Measurements from ENCODE around the gene PLD4.
A peak's percentile ranks its signal among the peaks of the same experiment; 100 is the strongest.

Gene PLD4

DNA sequence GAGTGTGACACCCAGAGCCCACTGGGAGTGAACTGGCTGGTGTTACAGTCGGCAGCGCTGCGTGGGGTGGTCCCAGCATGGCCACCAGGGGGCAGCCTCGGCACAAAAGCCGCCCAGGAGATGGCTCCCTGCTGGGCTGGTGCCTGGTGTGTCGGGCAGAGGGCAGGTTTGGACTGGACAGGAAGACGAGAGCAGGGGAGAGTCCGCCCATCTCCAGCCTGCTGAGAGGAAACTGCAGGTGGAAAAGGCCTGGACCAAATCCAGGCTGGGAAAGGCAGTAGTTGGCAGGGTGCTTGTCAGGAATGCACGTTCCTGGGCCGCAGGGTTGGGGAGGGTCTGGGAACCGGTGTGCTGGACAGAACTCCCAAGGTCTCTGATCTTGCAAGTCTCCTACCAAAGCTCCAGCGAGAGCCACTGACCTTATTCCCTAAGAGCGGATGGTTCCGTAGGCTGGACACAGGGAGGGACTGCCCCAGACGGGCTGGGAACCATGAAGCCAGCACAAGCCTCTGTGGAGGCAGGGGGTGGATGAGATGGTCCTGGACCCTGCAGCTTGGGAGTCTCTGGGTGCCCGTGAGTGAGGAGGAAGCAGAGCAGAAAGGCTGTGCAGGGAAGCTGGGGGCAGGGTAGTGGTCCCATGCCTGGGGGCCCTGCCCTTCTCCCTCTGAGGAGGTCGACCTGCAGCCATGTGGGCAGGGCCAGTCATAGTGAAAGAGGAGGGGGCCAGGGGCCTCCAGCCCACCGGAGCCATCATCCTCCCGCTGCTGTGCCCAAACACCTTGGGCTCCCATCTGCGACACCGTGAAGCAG is 51.7 kb downstream of the PLD4 start:
- DNase-seq = peak; percentile 87

DNA sequence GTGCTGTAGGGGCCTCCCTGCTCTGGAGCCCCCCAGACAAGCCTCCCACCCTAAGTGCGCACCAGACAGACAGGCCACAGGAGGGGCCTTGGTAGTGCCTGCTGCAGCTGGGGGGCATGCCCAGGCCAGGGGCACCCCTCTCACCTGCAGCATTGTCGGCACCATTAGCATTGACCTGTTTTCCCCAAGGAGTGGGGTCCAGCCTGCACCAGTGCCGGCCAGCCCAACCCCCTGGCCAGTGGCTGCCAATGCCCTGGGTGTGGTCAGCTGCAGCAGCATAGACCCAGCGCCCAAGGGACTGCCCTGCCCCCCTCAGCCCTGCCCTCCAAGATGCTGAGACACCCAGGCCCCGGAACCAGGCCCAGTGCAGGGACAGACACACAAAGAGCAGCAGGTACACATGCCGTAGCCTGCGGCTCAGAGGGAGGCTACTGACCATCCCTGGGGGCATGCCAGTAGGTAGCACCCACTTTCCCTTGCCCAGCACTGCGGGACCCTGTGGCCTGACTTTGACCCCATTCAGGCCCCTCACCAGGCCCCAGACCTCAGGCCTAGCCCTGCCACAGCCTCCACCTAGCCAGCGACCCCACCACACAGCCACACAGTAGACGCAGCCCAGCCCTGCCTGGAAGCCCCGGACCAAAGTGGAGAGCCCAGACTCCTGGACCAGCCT is 52.5 kb downstream of the PLD4 start:
- DNase-seq = no peak

DNA sequence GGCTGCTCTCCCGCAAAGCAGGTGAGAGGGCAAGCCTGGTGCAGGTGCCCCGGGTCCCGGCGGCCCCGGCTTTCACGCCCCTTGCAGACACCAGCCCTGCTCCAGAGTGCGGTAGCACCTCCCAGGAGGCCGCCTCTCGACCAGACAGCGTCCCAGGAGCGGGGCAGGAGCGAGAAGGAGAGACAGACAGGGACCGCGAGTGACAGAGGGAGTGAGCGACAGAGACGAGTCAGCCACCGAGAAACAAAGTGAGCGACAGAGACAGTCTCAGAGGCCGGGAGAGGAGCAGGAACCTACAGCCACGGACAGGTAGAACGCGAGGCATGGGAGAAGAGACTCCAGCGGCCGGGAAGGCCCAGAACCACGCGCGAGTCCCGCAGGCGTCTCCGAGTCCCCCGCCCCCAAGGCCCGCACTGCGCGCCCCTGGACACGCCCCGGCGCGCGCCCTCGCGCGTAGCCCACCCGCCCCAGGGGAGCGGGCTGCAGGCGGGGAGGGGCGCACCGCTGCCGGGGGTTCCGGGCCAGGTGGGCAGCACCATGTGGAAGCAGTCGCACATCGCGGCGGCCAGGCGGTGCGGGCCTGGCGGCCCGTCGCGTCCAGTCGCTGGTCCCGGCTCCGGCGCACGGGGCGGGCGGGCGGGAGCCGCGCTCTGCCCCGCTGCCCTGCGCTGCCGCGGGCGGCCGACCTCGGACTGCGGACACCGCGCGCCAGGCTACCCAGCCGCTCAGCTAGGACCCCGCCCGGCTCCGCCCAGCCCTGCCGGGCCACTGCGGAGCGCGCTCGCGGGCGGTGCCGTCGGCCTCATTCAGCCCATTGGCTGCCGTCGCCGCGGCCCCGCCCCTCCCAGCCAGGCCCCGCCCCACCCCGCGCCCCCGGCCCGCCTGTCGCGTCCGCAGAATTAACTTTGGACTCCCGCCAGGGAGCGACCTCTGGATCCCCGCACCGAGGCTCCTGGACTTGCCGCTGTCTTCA is 53.3 kb downstream of the PLD4 start, which contains the start of gene AHNAK2:
Gene AHNAK2 (minus strand): TSS at position 694 of the 973 bp plus-strand sequence. CDS start 137 bp downstream, at position 557.
- peak; percentile 65 to 83 for DNase-seq

DNA sequence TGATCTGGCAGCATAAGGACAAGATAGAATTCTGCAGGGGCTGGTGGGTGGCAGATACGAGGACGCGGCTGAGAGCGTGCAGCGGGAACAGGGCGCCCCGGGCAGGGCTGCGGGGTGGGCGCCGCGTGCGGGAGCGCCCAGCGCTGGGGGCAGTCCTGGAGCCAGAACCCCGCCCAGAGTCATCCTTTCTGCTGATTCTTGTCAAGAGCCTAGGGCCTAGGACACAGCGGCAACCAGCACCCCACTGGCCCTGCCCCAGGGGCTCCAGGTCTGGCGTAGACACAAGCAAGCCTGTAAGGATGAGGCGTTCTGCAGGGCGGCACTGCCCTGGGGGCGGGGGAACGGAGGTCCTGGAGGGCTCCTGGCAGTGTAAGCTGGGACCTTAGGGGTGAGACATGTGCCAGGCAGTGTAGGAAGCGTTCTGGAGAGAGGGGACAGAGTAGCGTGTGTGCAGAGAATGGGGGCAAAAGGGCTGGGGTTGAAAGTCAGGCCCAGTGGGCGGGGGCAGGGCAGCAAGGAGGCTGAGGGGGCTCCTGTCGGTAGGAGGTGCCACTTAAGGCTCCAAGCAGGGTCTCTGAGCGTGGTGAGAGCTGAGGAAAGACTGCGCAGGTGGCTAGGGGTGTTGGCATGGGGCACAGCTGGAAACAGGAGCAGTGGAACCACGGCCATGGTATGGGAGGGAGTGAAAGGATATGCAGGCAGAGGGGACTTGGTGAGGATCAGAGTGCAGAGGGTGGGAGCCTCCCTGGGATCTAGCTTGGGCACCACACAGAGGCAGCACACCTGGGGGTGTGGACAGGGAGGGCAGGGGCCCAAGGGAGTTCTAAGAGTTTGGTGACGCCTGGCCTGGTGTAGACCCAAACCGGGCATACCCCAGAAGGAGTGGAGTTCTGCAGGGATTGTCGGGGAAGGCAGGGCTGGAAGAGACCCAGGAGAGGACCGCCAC is 54.3 kb downstream of the PLD4 start:
- no peak for DNase-seq

DNA sequence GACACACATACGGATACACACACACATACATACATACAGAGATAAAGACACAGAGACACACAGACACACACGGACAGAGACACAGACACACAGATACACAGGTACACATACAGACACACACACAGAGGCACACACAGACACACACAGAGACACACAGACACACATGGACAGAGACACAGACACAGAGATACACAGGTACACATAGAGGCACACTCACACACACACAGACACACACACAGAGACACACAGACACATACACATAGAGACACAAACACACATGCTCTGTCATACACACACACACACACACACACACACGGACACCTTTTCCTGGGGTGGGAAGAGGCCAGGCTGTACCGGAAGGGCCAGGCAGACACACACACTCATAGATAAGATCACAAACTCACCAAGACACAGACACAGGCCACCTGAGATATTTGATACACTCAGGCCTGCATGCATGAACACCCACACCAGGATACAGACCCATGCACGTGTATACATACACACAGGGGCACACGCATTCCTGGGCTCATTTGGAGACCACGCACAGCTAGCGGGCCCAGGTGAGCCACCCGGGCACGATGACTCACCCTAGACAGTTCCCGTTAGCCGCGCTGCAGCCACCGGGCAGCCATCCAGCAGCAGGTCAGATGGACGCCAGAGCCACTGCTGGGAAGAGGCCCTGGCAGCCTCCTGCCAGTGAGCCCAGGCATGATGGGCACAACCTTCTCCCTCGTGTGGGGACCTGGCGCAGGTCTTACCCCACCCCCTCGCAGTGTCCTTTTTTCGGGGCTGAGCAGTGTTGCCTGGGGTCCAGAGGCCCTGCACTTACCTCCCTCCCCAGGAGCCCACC is 55.3 kb downstream of the PLD4 start:
- DNase-seq = no peak

DNA sequence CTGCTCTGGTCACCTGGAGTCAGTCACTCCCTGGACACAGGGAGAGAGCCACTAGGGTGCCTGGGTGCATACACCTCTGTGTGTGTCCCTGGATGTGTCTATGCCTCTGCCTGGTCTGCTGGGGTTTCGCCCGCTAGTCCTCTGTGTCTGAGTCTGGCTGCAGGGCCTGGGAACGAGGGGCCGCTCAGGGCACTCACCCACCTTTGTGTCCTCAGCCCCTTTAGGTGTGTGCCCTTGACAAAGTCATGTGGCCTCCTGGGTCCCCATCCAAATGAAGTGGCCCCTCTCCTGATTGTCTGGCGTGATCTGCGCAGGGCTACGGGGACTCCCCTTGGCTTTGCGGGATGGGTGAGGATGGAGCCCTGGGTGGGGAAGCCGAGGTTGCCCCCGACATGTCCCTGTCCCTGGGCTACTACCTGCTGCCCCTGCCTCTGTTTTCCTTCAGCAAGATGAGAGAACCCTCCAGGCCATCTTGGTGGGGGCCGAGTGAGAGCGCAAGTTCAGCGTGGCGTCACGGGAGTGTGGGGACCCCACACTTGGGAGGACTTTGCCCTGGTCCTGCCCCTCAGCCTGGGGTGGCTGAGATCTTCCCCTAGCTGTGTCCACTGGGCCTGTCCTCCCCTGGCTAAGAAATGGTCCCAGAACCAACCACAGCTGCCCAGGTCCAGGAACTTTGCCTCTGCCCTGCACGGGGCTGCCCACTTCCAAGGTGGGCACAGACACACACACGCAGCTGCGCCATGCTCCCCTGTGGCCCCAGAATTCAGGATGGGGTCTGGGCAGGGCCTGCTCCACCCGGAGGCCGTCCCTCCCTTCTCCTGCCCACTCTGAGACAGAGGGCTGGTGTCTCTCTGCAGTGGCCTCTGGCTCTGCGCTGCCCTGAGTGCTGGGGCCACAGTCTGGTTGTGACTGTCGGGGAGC is 56.2 kb downstream of the PLD4 start:
- no peak for DNase-seq

DNA sequence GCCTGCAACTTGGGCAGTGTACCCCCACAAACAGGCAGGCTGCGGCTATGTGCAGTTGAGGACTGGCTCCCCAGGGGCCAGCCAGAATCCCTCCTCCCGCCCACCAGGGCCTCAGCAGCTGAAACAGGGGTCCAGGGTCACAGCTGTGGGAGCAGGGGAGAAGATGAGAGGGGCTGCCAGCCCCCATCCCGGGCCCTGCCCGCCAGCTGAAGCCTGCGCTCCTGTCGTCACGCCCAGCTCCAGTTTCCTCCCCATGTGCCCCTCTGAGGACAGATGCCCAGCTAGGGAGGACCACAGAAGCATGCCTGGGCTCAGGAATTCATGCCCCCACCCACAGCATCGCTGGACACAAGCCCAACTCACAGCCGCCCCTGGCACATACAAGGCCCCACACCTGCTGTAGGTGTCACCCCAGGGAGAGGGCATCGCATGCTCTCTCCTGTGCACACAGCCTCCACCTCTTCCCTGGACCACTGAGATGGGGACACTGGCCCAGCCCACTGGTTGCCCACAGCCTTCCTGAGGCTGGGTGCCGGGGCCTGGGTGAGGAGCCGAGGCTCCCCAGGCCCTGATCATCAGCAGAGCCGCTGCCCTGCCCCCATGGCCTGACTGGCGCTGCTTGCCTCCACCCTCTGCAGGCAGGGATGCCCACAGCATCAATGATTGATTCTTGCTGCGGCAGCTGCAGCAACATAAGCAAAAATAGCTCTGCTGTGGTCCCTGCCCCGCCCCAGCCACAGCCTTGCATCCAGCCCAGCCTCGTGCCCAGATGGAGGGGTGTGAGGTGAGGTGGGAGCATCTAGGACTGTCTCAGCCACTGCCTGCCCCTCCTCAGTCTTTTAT is 57.2 kb downstream of the PLD4 start:
- DNase-seq = no peak

DNA sequence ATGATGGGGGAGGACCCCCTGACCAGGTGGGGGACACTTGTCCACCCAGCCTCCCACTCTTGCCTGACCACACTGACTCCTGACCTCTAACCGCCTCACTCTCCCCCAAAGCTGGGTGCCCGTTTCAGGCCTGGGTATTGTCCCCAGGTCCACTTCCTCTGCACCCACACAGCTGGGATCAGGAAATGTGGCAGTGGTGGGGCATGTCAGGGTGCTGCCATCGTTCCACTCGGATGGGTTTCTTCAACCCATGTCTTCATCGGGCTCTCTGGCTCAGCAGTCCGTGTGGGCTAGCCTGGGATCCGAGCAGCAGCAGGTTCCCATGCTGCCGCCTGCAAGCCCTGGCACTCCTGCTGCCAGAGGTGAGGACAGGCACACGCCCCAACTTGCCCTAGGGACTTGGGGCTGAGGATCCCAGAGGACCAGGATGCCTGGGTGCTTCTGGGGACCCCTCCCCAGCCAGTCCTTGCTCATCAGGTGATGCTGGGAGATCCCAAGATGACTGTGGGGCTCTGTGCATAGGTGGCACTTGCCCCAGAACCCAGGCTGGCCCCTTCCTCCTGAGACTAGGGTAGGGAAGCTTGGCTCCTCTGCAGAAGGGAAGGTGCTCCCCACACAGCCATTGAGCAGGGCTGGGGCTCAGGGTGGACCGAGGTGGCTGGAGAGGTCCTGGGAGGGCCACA is 58.0 kb downstream of the PLD4 start:
- peak in 1 of 2 donors; percentile 15 for DNase-seq

Data from inflammatory macrophage (primary cell).